ENCODE measurements around the gene LDAH.

LDAH gene

DNA sequence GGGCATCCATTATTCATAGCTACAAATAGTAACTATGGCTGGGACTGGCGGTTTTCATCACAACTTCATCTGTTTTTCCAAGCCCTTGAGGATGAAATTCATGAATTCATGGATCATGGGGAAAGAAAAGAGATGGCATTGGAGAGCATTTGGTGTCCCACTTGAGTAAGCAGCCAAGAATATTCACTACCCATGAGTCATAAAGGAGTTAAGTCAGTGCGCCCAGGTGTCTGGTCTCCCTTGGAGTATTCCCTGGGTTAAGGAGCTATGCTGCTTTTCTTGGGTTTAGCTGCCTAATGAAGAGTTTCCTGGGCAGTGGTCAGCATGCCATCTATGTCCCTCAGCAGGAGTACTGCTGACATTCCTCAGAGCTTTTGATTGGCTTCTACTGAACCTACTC lies 21.3 kb upstream of the LDAH start:
- no peak for TF ChIP-seq CTCF (IDR thresholded peaks at IDR 0.05; ENCODE audit: low read depth, low read length)
- no peak overlapping the region for H3K4me3 ChIP-seq (replicated peaks in 1 of 2; ENCODE audit: low read depth in 2 of 2, low read length in 2 of 2)
- DNase-seq (ENCODE audit: low read depth in 2 of 2): no peak

GRCh38 chr2:20839052-20839451 lies 16.2 kb upstream of the LDAH start:
- DNase-seq (ENCODE audit: low read depth in 2 of 2): no peak
- no peak for TF ChIP-seq CTCF (IDR thresholded peaks at IDR 0.05; ENCODE audit: low read depth, low read length)
- no peak overlapping the region for H3K4me3 ChIP-seq (replicated peaks in 1 of 2; ENCODE audit: low read depth in 2 of 2, low read length in 2 of 2)

DNA sequence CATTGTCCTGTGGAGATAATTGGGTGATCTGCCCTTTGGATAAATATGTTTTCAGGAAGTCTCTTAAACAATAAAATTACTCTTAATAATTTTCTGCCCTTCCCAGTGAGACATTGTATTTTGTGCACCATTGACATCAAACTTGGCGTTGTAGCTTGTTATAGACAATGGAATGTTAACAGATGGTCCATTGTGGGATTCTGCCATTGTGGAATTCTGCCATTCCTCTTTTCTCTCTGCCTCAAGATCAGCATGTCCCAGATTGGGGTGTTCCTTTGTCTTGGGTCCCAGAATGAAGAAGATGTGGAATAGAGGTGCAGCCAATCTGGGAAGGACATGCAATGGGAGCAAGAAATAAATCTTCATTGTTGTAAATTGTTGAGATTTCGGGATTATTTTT lies 15.1 kb upstream of the LDAH start:
- no peak overlapping the region for H3K4me3 ChIP-seq (replicated peaks in 1 of 2; ENCODE audit: low read depth in 2 of 2, low read length in 2 of 2)
- DNase-seq (ENCODE audit: low read depth in 2 of 2): no peak
- TF ChIP-seq CTCF (IDR thresholded peaks at IDR 0.05; ENCODE audit: low read depth, low read length): no peak

DNA sequence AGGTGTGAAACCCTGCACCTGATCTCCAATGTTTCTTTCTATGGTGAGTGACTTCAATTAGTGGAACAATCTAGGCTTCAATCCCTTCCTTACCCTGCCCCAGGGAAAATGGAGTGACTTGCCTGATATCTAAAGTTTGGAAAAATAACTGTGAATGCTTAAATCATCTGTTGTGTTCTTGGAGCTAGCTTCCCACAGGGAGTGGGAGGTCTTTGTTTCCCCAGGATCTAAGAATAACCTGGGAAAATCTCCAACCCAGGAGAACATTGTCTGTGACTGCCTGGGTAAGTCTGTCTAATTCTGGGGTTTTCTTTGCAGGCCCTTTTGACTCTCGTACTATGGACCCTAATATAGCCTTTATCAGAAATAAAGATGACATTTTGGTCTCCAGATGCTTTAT lies 13.6 kb upstream of the LDAH start:
- TF ChIP-seq CTCF (IDR thresholded peaks at IDR 0.05; ENCODE audit: low read depth, low read length): no peak

DNA sequence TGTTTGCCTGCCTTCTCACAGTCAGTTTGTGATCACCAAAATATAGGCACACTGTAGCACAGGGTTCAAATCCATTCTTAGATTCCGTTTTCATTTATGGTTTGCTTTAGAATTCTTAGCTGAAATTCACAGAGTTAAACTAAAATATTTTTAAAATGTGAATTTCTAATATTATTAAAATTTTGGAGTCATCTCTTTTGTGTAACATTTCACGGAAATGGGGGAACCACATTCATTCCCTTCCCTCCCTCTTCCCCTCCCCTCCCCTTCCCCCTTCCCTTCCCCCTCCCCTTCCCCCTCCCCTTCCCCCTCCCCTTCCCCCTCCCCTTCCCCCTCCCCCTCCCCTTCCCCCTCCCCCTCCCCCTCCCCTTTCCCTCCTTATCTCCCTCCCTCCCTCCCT lies 11.4 kb upstream of the LDAH start:
- TF ChIP-seq CTCF (IDR thresholded peaks at IDR 0.05; ENCODE audit: low read depth, low read length): no peak
- H3K4me3 ChIP-seq (replicated peaks in 1 of 2; ENCODE audit: low read depth in 2 of 2, low read length in 2 of 2): no peak overlapping the region
- no peak for DNase-seq (ENCODE audit: low read depth in 2 of 2)

More for the DNA sequence above, 13.6 kb upstream of the LDAH start:
- DNase-seq (ENCODE audit: low read depth in 2 of 2): no peak
- no peak overlapping the region for H3K4me3 ChIP-seq (replicated peaks in 1 of 2; ENCODE audit: low read depth in 2 of 2, low read length in 2 of 2)

- no peak overlapping the region for H3K4me3 ChIP-seq (replicated peaks in 1 of 2; ENCODE audit: low read depth in 2 of 2, low read length in 2 of 2)
- DNase-seq (ENCODE audit: low read depth in 2 of 2): no peak
- TF ChIP-seq CTCF (IDR thresholded peaks at IDR 0.05; ENCODE audit: low read depth, low read length): no peak
Observed at GRCh38 chr2:20832606-20833005, 9.7 kb upstream of the LDAH start.

DNA sequence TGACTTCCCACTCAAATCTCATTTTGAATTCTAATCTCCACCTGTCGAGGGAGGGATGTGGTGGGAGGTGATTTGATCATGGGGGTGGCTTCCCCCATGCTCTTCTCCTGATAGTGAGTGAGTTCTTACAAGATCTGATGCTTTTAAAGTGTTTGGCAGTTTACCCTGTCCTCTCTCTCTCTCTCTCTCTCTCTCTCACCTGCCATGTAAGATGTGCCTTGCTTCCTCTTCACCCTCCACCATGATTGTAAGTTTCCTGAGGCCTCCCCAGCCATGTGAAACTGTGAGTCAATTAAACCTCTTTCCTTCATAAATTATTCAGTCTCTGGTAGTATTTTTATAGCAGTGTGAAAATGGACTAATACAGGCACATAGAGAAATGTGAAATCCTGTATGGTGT lies 7.0 kb upstream of the LDAH start:
- no peak for TF ChIP-seq CTCF (IDR thresholded peaks at IDR 0.05; ENCODE audit: low read depth, low read length)
- DNase-seq (ENCODE audit: low read depth in 2 of 2): no peak
- no peak overlapping the region for H3K4me3 ChIP-seq (replicated peaks in 1 of 2; ENCODE audit: low read depth in 2 of 2, low read length in 2 of 2)

Data from cardiac fibroblast (primary cell).